ENCODE results near the gene CHGA. TPM values are rescaled to one million over a fixed set of nuclear protein-coding genes. Genes with fewer than 3 reads are reported as not detected.

The CHGA gene
- total RNA-seq, 1 experiment from 2014 or later = not detected

DNA sequence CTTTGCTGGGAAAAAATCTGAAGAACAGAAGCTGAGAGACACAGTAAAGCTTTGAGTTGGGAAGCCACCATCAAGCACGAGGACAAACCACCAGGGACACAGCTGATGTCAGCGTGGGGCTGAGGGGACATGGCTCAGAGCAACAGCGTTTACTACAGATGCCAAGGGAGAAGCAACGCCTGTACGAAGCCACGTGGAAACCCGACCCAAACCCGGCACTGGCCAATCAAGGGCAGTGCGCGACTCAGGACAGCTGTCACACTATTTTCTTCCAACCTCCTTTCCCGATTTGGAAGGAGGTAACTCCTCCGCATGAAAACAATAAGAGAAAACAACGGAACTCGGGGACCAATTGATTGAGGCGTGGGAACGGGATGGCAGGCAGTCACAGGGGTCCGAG, 20.2 kb upstream of the CHGA start:
- Histone ChIP-seq H3K36me3 (ENCODE audit: control insufficient read depth in 1 of 2, insufficient read depth in 2 of 2, low read length in 2 of 2) (no peaks in the 10 kb centered on the region), H3K4me2 (ENCODE audit: low read length) (no peak overlapping the region), H3K9me2 (ENCODE audit: insufficient read depth) (no peaks in the 10 kb centered on the region), H3K79me2 (ENCODE audit: insufficient read depth, low read length) (no peaks in the 10 kb centered on the region), H2AFZ (ENCODE audit: low read depth, low read length, poor library complexity, severe bottlenecking) (no peak overlapping the region), H3K4me3 (replicated peaks in 1 of 2; ENCODE audit: low read depth in 1 of 2, low read length in 2 of 2) (no peak overlapping the region), H3K27me3 (ENCODE audit: insufficient read depth, low read length) (peaks cover 11% of the 10 kb centered on the region; the same call in 1 of the 2 replicates), H3K9me3 (ENCODE audit: control insufficient read depth in 1 of 2, insufficient read depth in 1 of 2, low read depth in 1 of 2, low read length in 2 of 2) (no peaks in the 10 kb centered on the region), H4K20me1 (ENCODE audit: insufficient read depth) (no peaks in the 10 kb centered on the region), H3K4me1 (ENCODE audit: control insufficient read depth in 1 of 2, insufficient read depth in 2 of 2, low read length in 2 of 2) (peaks cover 4 to 25% of the 10 kb centered on the region in 2 experiments), H3K9ac (ENCODE audit: low read length) (no peak overlapping the region), H3K27ac (ENCODE audit: low read depth, low read length) (no peak overlapping the region)
- no TSS peak for BruUV-seq (replicated peaks)
- TF ChIP-seq ZBTB33 (IDR thresholded peaks at IDR 0.05; ENCODE audit: extremely low read depth, insufficient replicate concordance, low read length) (no peak), SIN3A (IDR thresholded peaks at IDR 0.05; ENCODE audit: low read depth) (no peak), EZH2phosphoT487 (IDR thresholded peaks at IDR 0.05; ENCODE audit: borderline replicate concordance) (no peak), MAX (IDR thresholded peaks at IDR 0.05) (no peak), SRF (IDR thresholded peaks at IDR 0.05; ENCODE audit: low read depth) (no peak), POLR2A (IDR thresholded peaks at IDR 0.05; ENCODE audit: borderline replicate concordance, extremely low read depth, insufficient read depth, insufficient read length) (no peak), JUND (IDR thresholded peaks at IDR 0.05) (no peak), YY1 (IDR thresholded peaks at IDR 0.05; ENCODE audit: extremely low read depth, insufficient replicate concordance, low read depth, low read length) (no peak), EZH2 (IDR thresholded peaks at IDR 0.05) (no peak), EGR1 (IDR thresholded peaks at IDR 0.05; ENCODE audit: low read depth) (no peak), CBX3 (IDR thresholded peaks at IDR 0.05; ENCODE audit: low read depth) (no peak), POLR2AphosphoS5 (IDR thresholded peaks at IDR 0.05; ENCODE audit: low read depth, low read length) (no peak), SP1 (IDR thresholded peaks at IDR 0.05; ENCODE audit: low read depth) (no peak), ELF1 (IDR thresholded peaks at IDR 0.05; ENCODE audit: borderline replicate concordance, low read depth) (no peak)
- TF ChIP-seq, protein P1, sequence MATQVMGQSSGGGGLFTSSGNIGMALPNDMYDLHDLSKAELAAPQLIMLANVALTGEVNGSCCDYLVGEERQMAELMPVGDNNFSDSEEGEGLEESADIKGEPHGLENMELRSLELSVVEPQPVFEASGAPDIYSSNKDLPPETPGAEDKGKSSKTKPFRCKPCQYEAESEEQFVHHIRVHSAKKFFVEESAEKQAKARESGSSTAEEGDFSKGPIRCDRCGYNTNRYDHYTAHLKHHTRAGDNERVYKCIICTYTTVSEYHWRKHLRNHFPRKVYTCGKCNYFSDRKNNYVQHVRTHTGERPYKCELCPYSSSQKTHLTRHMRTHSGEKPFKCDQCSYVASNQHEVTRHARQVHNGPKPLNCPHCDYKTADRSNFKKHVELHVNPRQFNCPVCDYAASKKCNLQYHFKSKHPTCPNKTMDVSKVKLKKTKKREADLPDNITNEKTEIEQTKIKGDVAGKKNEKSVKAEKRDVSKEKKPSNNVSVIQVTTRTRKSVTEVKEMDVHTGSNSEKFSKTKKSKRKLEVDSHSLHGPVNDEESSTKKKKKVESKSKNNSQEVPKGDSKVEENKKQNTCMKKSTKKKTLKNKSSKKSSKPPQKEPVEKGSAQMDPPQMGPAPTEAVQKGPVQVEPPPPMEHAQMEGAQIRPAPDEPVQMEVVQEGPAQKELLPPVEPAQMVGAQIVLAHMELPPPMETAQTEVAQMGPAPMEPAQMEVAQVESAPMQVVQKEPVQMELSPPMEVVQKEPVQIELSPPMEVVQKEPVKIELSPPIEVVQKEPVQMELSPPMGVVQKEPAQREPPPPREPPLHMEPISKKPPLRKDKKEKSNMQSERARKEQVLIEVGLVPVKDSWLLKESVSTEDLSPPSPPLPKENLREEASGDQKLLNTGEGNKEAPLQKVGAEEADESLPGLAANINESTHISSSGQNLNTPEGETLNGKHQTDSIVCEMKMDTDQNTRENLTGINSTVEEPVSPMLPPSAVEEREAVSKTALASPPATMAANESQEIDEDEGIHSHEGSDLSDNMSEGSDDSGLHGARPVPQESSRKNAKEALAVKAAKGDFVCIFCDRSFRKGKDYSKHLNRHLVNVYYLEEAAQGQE (IDR thresholded peaks at IDR 0.05; ENCODE audit: low read depth) = no peak
- ChIA-PET CTCF (no interaction called here), RAD21 (ENCODE audit: low non-redundant PET in 1 of 2, low total read pairs in 2 of 2, uncharacterized antibody in 2 of 2, unreplicated experiment in 2 of 2) (no interaction called here), POLR2A (no interaction called here)
- ATAC-seq = no peak
- DNase-seq (ENCODE audit: low read depth, low spot score) = no peak
- intact Hi-C loops (cut with micrococcal nuclease) = no loop called here

Measured in HCT116 (cell line).